ENCODE data around the gene RGS7BP. TPM values are rescaled to one million over a fixed set of nuclear protein-coding genes. Genes with fewer than 3 reads are reported as not detected.
A peak's percentile ranks its signal among the peaks of the same experiment; 100 is the strongest.

RGS7BP gene
- total and polyA plus RNA-seq, 10 of the 15 experiments (the other 5 are each of a cell fraction or from before 2014, with no cell fraction given), result not detected

DNA sequence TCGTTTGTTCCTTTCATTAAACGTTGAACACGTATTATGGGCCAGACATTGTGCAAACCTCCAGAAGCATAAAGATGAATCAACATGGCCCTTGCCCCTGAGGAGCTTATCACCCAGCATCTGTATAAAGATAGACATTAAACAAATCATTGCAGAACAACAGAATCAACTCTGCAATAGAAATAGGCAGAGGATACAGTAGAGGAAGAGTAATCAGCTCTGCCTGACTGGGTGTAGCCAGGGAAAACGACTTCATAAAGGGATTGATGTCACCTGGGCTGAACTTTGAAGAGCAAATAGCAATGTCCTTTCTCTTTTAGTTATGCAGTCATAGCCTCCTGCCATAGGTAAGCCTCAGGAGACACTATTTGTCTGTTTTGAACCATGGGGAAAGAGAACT, 13.4 kb downstream of the RGS7BP start:
- ChIA-PET CTCF (no interaction called here), POLR2A (no interaction called here), RAD21 (ENCODE audit: unreplicated experiment) (no interaction called here), SMC1A (ENCODE audit: uncharacterized antibody, unreplicated experiment) (interaction anchor here (2.1 kb wide), 1 partner anchor 17 kb away, joined by 4 read pairs; no protein-coding TSS in a partner anchor)
- no peaks in the 10 kb centered on the region for H3K4me1 ChIP-seq (ENCODE audit: control insufficient read depth, insufficient read depth, low read length)
- ATAC-seq (no peak), FAIRE-seq (peak; percentile 41), DNase-seq (ENCODE audit: low read depth, low spot score) (no peak)
- no peak overlapping the region for H3K9ac ChIP-seq (ENCODE audit: control insufficient read depth, insufficient read depth, low read length)
- no TSS peak for BruUV-seq (replicated peaks)
- no peaks in the 10 kb centered on the region for H4K20me1 ChIP-seq (ENCODE audit: control insufficient read depth, insufficient read depth)
- no peaks in the 10 kb centered on the region for H3K9me3 ChIP-seq (replicated peaks; ENCODE audit: control insufficient read depth, insufficient read depth, low read length)
- no peaks in the 10 kb centered on the region for H3K36me3 ChIP-seq (ENCODE audit: control insufficient read depth in 2 of 2, insufficient read depth in 2 of 2, low read length in 1 of 2)
- H3K4me3 ChIP-seq, result no peak overlapping the region
- H3K27ac ChIP-seq (ENCODE audit: control insufficient read depth, insufficient read depth), result no peak overlapping the region
- TF ChIP-seq NFYB (IDR thresholded peaks at IDR 0.05; ENCODE audit: insufficient read depth, low read depth, low read length) (no peak), ZNF24 (IDR thresholded peaks at IDR 0.05) (no peak), BACH1 (IDR thresholded peaks at IDR 0.05; ENCODE audit: borderline replicate concordance) (no peak), SMAD5 (IDR thresholded peaks at IDR 0.05; ENCODE audit: low read depth) (no peak), BHLHE40 (IDR thresholded peaks at IDR 0.05; ENCODE audit: borderline replicate concordance in 1 of 2, low read depth in 2 of 2, low read length in 1 of 2) (no peak), NRF1 (conservative IDR thresholded peaks at IDR 0.05; ENCODE audit: low read depth, low read length) (no peak), CBX3 (IDR thresholded peaks at IDR 0.05; ENCODE audit: borderline replicate concordance, low read depth) (no peak), TCF12 (IDR thresholded peaks at IDR 0.05; ENCODE audit: low read depth, low read length) (no peak), MTA2 (IDR thresholded peaks at IDR 0.05; ENCODE audit: low read depth) (no peak), ZNF217 (IDR thresholded peaks at IDR 0.05) (no peak), CBFB (IDR thresholded peaks at IDR 0.05; ENCODE audit: low read depth) (no peak), ZNF207 (IDR thresholded peaks at IDR 0.05; ENCODE audit: borderline replicate concordance) (no peak), ESRRA (IDR thresholded peaks at IDR 0.05; ENCODE audit: low read length) (no peak), POLR2A (IDR thresholded peaks at IDR 0.05; ENCODE audit: low read depth, low read length) (no peak), RAD51 (IDR thresholded peaks at IDR 0.05) (no peak), NBN (IDR thresholded peaks at IDR 0.05) (no peak), NR2F1 (conservative IDR thresholded peaks at IDR 0.05) (no peak)
- TF ChIP-seq, protein P1, sequence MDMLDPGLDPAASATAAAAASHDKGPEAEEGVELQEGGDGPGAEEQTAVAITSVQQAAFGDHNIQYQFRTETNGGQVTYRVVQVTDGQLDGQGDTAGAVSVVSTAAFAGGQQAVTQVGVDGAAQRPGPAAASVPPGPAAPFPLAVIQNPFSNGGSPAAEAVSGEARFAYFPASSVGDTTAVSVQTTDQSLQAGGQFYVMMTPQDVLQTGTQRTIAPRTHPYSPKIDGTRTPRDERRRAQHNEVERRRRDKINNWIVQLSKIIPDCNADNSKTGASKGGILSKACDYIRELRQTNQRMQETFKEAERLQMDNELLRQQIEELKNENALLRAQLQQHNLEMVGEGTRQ (IDR thresholded peaks at IDR 0.05; ENCODE audit: borderline replicate concordance, low read depth, low read length), result no peak
- TF ChIP-seq, protein P2, sequence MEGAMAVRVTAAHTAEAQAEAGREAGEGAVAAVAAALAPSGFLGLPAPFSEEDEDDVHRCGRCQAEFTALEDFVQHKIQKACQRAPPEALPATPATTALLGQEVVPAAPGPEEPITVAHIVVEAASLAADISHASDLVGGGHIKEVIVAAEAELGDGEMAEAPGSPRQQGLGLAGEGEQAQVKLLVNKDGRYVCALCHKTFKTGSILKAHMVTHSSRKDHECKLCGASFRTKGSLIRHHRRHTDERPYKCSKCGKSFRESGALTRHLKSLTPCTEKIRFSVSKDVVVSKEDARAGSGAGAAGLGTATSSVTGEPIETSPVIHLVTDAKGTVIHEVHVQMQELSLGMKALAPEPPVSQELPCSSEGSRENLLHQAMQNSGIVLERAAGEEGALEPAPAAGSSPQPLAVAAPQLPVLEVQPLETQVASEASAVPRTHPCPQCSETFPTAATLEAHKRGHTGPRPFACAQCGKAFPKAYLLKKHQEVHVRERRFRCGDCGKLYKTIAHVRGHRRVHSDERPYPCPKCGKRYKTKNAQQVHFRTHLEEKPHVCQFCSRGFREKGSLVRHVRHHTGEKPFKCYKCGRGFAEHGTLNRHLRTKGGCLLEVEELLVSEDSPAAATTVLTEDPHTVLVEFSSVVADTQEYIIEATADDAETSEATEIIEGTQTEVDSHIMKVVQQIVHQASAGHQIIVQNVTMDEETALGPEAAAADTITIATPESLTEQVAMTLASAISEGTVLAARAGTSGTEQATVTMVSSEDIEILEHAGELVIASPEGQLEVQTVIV (IDR thresholded peaks at IDR 0.05; ENCODE audit: borderline replicate concordance, partially characterized antibody), result no peak
- TF ChIP-seq, protein P3, sequence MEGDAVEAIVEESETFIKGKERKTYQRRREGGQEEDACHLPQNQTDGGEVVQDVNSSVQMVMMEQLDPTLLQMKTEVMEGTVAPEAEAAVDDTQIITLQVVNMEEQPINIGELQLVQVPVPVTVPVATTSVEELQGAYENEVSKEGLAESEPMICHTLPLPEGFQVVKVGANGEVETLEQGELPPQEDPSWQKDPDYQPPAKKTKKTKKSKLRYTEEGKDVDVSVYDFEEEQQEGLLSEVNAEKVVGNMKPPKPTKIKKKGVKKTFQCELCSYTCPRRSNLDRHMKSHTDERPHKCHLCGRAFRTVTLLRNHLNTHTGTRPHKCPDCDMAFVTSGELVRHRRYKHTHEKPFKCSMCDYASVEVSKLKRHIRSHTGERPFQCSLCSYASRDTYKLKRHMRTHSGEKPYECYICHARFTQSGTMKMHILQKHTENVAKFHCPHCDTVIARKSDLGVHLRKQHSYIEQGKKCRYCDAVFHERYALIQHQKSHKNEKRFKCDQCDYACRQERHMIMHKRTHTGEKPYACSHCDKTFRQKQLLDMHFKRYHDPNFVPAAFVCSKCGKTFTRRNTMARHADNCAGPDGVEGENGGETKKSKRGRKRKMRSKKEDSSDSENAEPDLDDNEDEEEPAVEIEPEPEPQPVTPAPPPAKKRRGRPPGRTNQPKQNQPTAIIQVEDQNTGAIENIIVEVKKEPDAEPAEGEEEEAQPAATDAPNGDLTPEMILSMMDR (IDR thresholded peaks at IDR 0.05 in 2 of 3, conservative IDR thresholded peaks at IDR 0.05 in 1 of 3; ENCODE audit: control insufficient read depth in 2 of 3, extremely low read depth in 1 of 3, insufficient read depth in 1 of 3, low read depth in 3 of 3, low read length in 3 of 3), result no peak
- in situ Hi-C loops (cut with MboI), result no loop called here
- H2AFZ ChIP-seq (ENCODE audit: control insufficient read depth, low read depth, low read length), result peak overlapping the region; percentile 7; the same call in 1 of the 2 replicates
- no peaks in the 10 kb centered on the region for H3K27me3 ChIP-seq (replicated peaks in 1 of 2; ENCODE audit: control insufficient read depth in 2 of 2, insufficient read depth in 2 of 2, low read length in 1 of 2)
- no peaks in the 10 kb centered on the region for H3K79me2 ChIP-seq (ENCODE audit: control insufficient read depth, insufficient read depth, low read length)
- intact Hi-C loops (cut with micrococcal nuclease; ENCODE audit: unreplicated experiment), result no loop called here
- 60% methylated on average over 4 of the region's 4 CpGs for WGBS (ENCODE audit: insufficient coverage, insufficient replicate concordance, low lambda C conversion rate, missing lambda C conversion rate)
- no peak overlapping the region for H3K4me2 ChIP-seq (ENCODE audit: control insufficient read depth, insufficient read depth)
